ENCODE results near the gene ACSF3.
"Not testable (repeated sequence)": the region's sequence is repeated elsewhere in the genome, so short reads cannot be mapped to it uniquely, and the experiment has no call there.

ACSF3 gene

DNA sequence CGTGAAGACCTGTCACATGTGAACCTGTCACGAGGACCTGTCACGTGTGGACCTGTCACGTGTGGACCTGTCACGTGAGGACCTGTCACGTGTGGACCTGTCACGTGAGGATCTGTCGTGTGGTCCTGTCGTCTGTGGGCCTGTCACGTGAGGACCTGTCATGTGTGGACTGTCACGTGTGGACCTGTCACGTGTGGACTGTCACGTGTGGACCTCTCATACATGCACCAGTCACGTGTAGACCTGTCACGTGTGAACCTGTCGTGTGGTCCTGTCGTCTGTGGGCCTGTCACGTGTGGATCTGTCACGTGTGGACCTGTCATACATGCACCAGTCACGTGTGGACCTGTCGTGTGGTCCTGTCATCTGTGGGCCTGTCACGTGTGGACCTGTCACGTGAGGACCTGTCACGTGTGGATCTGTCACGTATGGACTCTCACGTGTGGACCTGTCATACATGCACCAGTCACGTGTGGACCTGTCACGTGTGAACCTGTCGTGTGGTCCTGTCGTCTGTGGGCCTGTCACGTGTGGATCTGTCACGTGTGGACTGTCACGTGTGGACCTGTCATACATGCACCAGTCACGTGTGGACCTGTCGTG is 19.5 kb upstream of the ACSF3 start:
- H3K4me1 Mint-ChIP-seq (ENCODE audit: low read depth); H3K4me3 Mint-ChIP-seq; H3K36me3 Mint-ChIP-seq (ENCODE audit: low read depth); H3K27me3 Mint-ChIP-seq (ENCODE audit: low read depth); H3K27ac Mint-ChIP-seq: not testable (repeated sequence)
- H3K9me3 Mint-ChIP-seq = peaks cover 17% of the 10 kb centered on the region

DNA sequence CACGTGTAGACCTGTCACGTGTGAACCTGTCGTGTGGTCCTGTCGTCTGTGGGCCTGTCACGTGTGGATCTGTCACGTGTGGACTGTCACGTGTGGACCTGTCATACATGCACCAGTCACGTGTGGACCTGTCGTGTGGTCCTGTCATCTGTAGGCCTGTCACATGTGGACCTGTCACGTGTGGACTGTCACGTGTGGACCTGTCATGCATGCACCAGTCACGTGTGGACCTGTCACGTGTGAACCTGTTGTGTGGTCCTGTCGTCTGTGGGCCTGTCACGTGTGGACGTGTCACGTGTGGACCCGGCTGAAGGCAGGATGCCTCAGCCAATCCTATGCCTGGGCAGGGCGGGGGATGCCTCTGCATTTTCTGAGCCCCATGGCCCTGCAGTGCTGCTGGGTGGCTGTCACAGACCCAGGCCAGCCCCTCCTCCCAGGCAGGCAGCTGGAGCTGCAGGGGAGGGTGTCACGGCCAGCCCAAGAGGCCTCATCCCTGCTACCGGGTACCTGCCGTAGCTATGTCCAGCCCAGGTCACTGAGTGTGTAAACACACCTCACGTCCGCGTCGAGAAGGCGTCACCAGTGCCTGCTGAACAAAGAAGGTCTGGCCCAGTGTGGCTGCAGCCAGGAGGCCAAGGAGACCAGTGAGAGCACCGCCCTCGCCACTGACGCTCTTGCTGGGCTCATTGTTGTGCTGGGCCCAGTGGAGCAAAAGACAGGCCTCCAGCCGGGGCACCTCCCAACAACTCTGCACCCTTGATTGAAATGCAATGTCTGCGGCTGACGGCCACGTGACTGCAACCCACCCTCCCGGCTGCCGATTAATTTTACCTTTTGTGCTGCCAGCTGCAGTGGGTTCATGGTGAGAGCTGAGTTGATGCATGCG is 18.6 kb upstream of the ACSF3 start:
- H3K27me3 Mint-ChIP-seq (ENCODE audit: low read depth) = no peaks in the 10 kb centered on the region
- no peak overlapping the region for H3K27ac Mint-ChIP-seq
- peaks cover 17% of the 10 kb centered on the region for H3K9me3 Mint-ChIP-seq
- H3K4me1 Mint-ChIP-seq (ENCODE audit: low read depth) = no peaks in the 10 kb centered on the region
- H3K36me3 Mint-ChIP-seq (ENCODE audit: low read depth) = no peaks in the 10 kb centered on the region
- H3K4me3 Mint-ChIP-seq = no peak overlapping the region

DNA sequence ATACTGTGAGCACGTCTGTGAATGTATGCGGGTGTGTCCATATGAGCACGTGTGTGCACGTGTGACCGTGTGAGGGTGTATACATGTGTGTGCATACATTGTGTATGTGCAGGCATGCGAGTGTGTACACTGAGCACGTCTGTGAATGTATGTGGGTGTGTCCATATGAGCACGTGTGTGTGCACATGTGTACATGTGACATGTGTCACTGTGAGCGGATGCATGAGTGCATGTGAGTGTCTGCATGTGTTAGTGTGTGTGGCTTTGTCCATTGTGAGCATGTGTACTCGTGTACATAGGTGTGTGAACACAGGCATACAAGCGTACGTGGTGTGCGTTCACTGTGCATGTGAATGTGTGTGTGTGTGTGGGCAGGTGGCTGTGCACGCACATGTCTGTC is 17.5 kb upstream of the ACSF3 start:
- Mint-ChIP-seq H3K4me1 (ENCODE audit: low read depth) (no peaks in the 10 kb centered on the region), H3K4me3 (no peak overlapping the region), H3K36me3 (ENCODE audit: low read depth) (no peaks in the 10 kb centered on the region), H3K27me3 (ENCODE audit: low read depth) (no peaks in the 10 kb centered on the region), H3K9me3 (peaks cover 17% of the 10 kb centered on the region), H3K27ac (no peak overlapping the region)

DNA sequence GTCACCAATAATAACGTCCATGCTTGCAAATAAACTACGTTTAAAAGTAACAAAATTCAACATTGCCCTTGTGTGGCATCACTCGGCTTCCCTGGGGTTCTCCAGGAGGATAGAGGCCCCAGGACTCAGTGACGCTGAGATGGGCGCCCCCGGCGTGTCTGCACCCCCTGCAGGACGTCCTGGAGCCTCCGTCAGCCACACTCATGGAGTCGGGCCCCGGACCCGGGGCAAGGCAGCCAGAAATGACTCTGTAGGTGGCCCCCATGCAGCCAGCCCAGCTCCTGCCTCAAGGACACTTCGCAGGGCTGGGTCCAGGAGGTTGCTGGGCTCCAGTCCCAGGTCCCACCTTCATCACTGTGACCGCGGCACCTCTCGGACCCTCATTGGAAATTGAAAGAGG is 16.6 kb upstream of the ACSF3 start:
- Mint-ChIP-seq H3K36me3 (ENCODE audit: low read depth) (no peaks in the 10 kb centered on the region), H3K4me1 (ENCODE audit: low read depth) (no peaks in the 10 kb centered on the region), H3K9me3 (peaks cover 17% of the 10 kb centered on the region), H3K27me3 (ENCODE audit: low read depth) (no peaks in the 10 kb centered on the region), H3K4me3 (no peak overlapping the region), H3K27ac (no peak overlapping the region)

DNA sequence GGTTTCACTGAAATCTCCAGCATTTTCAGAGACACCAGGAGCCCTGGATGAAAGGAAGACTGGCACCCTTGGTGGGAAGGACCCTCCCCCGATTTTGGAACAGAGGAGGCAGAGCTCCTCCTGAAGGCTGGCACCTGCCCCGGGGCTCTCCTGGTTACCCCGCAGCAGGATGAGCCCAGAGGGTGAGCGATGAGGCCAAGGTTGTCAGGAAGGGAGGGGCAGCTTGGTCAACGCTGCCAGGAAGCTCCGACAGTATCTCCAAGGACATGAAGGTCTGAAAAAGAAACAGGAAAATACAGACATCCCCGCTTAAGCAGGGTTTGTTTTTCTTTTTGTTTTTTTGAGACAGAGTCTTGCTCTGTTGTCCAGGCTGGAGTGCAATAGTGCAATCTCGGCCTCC is 15.5 kb upstream of the ACSF3 start:
- Mint-ChIP-seq H3K4me1 (ENCODE audit: low read depth) (no peaks in the 10 kb centered on the region), H3K4me3 (no peak overlapping the region), H3K36me3 (ENCODE audit: low read depth) (no peaks in the 10 kb centered on the region), H3K9me3 (peaks cover 17% of the 10 kb centered on the region), H3K27ac (no peak overlapping the region), H3K27me3 (ENCODE audit: low read depth) (no peaks in the 10 kb centered on the region)

DNA sequence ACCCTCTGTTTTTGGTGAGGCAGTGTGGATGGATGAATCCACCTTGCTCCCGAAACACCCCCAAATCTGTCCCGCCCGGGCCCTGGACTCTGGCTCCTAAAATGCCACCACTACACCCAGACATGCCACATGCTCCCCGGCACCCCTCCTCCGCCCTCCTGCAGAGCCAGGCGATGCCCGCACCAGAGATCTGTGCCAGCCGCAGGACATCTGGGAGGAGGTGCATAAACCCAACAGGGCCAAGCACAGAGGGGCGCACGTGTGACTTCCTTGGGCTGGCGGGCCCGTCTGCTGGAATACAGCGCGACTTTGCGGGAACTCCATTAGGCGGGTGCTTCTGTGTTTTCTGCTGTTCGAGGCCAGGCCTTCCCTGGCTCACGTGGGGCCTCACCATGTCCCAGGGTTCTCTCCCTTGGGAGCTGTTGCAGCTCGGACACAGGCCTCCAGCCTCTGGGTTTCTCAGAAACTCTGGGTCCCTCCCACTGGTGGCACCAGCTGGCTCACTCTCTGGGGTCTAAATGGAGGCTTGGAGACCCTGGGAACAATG is 14.1 kb upstream of the ACSF3 start:
- H3K4me1 Mint-ChIP-seq (ENCODE audit: low read depth) = no peaks in the 10 kb centered on the region
- H3K27ac Mint-ChIP-seq = no peak overlapping the region
- no peaks in the 10 kb centered on the region for H3K36me3 Mint-ChIP-seq (ENCODE audit: low read depth)
- no peak overlapping the region for H3K4me3 Mint-ChIP-seq
- peaks cover 15% of the 10 kb centered on the region for H3K9me3 Mint-ChIP-seq
- H3K27me3 Mint-ChIP-seq (ENCODE audit: low read depth) = no peaks in the 10 kb centered on the region

DNA sequence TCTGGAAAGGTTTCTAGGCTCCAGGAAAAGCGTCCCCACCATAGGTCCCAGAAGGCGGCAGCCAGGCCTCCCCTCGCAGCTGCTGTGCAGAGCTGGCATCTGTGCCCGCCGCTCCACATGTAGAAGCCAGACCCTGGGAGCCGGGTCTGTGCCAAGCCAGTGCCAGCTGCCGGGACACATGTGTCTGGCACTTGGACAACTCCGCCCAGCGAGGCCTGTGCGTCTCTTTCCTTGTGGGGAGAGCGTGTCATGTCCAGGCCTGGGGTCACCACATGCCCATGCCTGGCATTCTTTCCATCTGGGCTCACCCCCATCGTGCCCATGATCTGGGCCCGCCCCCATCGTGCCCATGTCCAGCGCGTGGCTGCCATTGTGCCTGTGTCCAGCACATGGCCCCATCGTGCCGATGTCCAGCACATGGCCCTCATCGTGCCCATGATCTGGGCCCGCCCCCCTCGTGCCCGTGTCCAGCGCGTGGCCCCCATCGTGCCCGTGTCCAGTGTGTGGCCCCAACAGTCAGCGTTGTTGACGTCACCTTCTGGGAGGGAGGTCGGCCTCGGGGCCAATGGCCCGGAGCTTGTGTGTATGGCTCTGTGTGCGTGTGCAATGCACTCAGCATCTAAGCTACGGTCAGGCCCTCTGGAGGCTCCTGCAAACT is 13.3 kb upstream of the ACSF3 start:
- Mint-ChIP-seq H3K27ac (no peak overlapping the region), H3K4me1 (ENCODE audit: low read depth) (no peaks in the 10 kb centered on the region), H3K9me3 (peaks cover 16% of the 10 kb centered on the region), H3K27me3 (ENCODE audit: low read depth) (no peaks in the 10 kb centered on the region), H3K4me3 (no peak overlapping the region), H3K36me3 (ENCODE audit: low read depth) (no peaks in the 10 kb centered on the region)

DNA sequence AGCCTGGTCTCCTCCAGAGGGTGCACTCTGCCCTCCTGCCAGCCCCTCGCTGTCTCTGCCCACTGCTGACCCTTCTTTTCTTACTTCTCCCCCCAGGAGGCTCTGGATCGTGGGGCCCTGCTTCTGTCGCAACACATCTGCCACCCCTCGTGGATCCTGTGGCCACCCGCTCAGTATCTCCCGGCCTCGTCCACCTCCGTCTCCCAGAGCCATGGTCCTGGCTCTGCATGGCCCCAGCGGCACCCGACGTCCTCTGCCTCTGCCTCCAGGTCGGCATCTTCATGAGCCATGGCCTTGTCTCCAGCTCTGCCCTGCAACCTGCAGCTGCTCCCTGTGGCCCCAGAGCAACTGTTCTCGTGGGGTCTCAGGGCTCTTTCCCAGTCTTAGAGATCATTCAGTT is 12.1 kb upstream of the ACSF3 start:
- Mint-ChIP-seq H3K36me3 (ENCODE audit: low read depth) (no peaks in the 10 kb centered on the region), H3K4me3 (no peak overlapping the region), H3K4me1 (ENCODE audit: low read depth) (no peaks in the 10 kb centered on the region), H3K9me3 (peaks cover 3% of the 10 kb centered on the region), H3K27me3 (ENCODE audit: low read depth) (no peaks in the 10 kb centered on the region), H3K27ac (no peak overlapping the region)

DNA sequence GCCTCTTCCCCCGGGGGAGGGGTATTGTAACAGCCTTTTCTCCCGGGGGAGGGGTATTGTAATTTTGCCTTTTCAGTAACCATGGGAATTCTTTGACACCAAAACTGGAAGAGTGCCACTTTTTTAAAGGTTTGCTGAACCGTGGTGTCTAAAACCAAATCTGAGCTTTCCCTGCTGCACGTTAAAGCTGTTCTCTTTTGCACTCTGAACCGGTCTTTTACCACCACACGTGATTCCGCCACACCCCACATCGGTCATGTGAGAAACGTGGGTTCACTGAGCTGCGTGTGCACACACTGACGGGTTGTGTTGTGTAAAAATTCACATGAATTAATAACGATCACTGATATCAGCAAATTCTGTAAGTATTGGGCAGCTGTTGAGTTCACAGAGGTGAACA is 9.2 kb upstream of the ACSF3 start:
- H3K4me1 Mint-ChIP-seq (ENCODE audit: low read depth) = no peaks in the 10 kb centered on the region
- no peaks in the 10 kb centered on the region for H3K36me3 Mint-ChIP-seq (ENCODE audit: low read depth)
- H3K27ac Mint-ChIP-seq = peak overlapping the region; percentile 49
- peaks cover 3% of the 10 kb centered on the region for H3K9me3 Mint-ChIP-seq
- H3K4me3 Mint-ChIP-seq = no peak overlapping the region
- no peaks in the 10 kb centered on the region for H3K27me3 Mint-ChIP-seq (ENCODE audit: low read depth)

DNA sequence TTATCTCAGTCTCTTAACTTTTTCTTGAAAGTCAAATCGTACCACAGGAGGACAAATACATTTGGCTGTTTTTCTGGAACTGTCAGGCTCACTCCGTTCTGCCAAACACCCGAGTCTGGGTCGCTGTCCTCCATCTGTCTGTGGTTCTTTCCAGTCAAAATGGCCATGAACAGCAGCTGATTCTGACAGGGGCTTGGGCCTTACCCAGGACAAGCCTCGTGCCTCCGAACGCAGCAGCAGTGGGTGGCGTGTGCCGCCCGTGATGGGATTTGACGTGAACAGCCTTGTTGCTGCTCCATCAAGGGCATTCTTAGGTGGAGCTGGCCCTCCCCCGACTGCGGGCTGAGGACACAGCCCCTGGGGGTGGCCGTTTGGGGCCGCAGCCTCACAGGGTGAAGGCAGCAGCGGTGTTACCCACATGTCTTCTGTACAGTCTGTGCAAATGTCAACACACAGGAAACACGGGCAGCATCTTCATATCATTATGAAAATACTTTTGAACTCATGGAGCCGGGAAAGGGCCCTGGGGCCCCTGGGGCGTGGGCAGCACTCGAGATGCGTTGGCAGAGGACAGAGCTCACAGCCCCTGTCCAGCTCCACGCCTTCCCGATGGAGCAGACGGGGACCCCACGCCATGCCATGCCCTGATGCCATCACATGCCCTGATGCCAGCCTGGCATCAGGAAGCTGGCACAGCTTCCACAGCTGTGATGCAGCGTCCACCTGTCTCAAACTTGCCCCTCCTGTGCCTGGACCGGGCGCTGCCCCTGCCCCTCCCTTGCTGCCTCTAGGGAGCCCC is 8.6 kb upstream of the ACSF3 start:
- H3K9me3 Mint-ChIP-seq = peaks cover 3% of the 10 kb centered on the region
- no peaks in the 10 kb centered on the region for H3K4me1 Mint-ChIP-seq (ENCODE audit: low read depth)
- no peak overlapping the region for H3K27ac Mint-ChIP-seq
- no peaks in the 10 kb centered on the region for H3K36me3 Mint-ChIP-seq (ENCODE audit: low read depth)
- no peak overlapping the region for H3K4me3 Mint-ChIP-seq
- H3K27me3 Mint-ChIP-seq (ENCODE audit: low read depth) = no peaks in the 10 kb centered on the region

DNA sequence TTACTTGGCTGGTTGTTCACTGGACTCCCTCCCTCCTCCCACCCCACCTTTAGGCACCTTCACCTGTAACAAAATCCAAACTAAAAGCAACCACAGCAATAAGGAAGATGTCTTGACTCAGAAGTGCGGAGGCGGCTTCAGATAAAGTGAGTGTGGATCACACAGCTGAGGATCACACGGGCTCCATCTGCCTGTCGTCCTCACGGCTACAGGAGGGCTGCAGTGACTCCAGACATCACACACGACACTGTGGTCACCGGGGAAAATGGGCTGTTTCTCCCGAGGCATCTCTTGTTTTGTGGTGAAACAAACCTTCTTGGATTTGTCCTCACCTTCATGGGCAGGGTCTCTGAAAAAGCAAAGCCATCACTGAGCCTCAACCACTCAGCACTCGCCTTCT is 7.9 kb upstream of the ACSF3 start:
- Mint-ChIP-seq H3K9me3 (peaks cover 3% of the 10 kb centered on the region), H3K36me3 (ENCODE audit: low read depth) (no peaks in the 10 kb centered on the region), H3K4me3 (no peak overlapping the region), H3K27ac (no peak overlapping the region), H3K4me1 (ENCODE audit: low read depth) (no peaks in the 10 kb centered on the region), H3K27me3 (ENCODE audit: low read depth) (peaks cover 3% of the 10 kb centered on the region)

DNA sequence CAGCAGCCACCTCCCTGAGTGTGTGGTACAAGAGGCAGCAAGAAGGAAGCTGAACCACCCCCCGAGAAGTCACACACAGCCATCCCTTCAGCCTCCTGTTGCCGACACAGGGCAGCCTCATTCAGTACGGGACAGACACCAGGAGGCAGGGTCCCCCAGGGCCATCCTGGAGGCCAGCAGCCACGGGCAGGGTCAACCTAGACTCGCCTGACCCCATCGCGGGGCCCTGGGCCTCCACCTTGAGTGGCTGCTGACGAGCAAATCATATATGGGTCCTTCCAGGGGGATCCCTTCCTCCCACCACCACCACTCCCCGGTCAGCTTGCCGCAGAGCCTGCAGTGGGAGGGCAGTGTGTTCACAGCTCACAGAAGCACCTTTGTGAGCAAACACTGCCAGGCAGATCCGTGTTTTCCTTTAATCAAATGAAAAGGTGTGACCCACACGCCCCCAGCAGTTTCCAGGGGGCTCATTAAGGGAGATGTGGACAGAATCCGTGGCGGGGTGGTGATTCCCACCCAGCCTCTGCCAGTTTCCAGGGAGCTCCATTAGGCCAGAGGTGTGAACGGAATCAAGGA is 5.6 kb upstream of the ACSF3 start:
- Mint-ChIP-seq H3K27ac (no peak overlapping the region), H3K4me1 (ENCODE audit: low read depth) (no peaks in the 10 kb centered on the region), H3K27me3 (ENCODE audit: low read depth) (peaks cover 18% of the 10 kb centered on the region), H3K4me3 (no peak overlapping the region), H3K9me3 (peaks cover 3% of the 10 kb centered on the region), H3K36me3 (ENCODE audit: low read depth) (no peaks in the 10 kb centered on the region)

DNA sequence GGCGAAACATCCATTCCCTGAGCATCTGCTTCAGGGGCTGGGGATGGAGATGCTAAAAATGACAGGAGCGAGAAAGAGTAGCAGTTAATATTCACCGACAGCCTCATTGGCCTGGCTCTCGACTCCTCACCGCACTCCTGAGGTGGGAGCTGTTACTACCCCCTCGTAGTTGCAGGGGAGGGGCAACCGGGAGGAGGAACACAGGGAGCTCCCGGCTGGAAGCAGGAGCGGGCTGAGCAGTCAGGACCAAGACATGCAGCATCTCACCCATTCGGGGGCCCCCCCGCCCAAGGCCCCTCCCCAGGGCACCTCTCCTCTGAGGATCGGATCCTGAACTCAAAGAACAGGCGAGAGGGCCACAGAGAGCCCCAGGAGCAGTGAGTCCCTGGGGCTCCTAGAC is 4.5 kb upstream of the ACSF3 start:
- peaks cover 18% of the 10 kb centered on the region for H3K27me3 Mint-ChIP-seq (ENCODE audit: low read depth)
- H3K27ac Mint-ChIP-seq = no peak overlapping the region
- no peak overlapping the region for H3K4me3 Mint-ChIP-seq
- no peaks in the 10 kb centered on the region for H3K36me3 Mint-ChIP-seq (ENCODE audit: low read depth)
- no peaks in the 10 kb centered on the region for H3K4me1 Mint-ChIP-seq (ENCODE audit: low read depth)
- peaks cover 3% of the 10 kb centered on the region for H3K9me3 Mint-ChIP-seq

DNA sequence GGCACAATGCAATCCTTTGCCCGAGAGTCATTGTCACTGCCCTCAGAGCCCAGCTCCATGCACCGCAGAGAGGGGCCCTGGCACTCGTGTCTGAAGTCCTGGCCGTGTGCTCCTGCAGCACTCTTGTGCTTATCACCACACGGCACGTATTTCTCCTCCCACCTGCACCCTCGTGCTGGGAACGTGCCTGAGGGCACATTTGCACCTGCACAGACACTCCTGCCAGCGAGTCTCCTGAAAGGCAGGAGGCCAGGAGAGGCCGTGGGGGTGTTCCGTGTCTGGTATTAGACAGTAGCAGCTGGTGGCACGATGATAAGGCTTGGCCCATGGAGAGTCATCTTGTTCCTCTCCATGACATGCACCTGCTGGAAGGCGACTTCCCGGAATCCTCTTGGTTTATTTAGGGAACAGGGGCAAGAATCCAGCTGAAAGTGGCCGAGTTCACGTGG is 3.4 kb upstream of the ACSF3 start:
- peaks cover 10% of the 10 kb centered on the region for H3K4me1 Mint-ChIP-seq (ENCODE audit: low read depth)
- H3K9me3 Mint-ChIP-seq = no peaks in the 10 kb centered on the region
- no peak overlapping the region for H3K27ac Mint-ChIP-seq
- H3K27me3 Mint-ChIP-seq (ENCODE audit: low read depth) = peaks cover 18% of the 10 kb centered on the region
- no peak overlapping the region for H3K4me3 Mint-ChIP-seq
- H3K36me3 Mint-ChIP-seq (ENCODE audit: low read depth) = peaks cover 5% of the 10 kb centered on the region
